COLO668 (cell line): Measurements from ENCODE around the gene CAVIN3.
A peak's percentile ranks its signal among the peaks of the same experiment; 100 is the strongest.
"Not testable (repeated sequence)": the region's sequence is repeated elsewhere in the genome, so short reads cannot be mapped to it uniquely, and the experiment has no call there.

Source experiments
- DNase-seq: peaks from one replicate; lab custom pipeline; 2025; ENCODE audit not compliant: unreplicated experiment; lab: John Stamatoyannopoulos, UW

The CAVIN3 gene

GRCh38 chr11:6326985-6327384 is 6.7 kb upstream of the CAVIN3 start:
- DNase-seq = no peak

DNA sequence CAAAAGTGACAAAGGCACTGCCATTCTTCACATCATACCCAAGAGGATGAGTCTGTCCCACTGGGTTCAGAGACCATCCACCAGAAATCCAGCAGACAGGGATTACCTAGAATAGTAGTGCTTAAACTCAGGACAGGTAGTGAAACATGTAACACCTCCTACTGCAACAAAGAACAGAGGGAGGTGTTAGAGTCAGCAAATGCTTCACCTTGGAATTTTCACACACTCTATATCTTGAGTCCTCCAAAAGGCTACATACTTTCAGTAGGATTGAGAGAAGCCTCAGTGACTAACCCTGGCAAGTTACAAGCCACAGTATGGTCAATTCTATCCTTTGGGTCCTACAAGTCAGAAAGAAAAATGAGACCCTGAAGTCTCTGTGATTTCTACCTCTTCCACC is 6.0 kb upstream of the CAVIN3 start:
- no peak for DNase-seq

- peak; percentile 38 for DNase-seq
Observed at GRCh38 chr11:6323291-6323905, 3.1 kb upstream of the CAVIN3 start.

- no peak for DNase-seq
Observed at GRCh38 chr11:6321961-6322362, 1.7 kb upstream of the CAVIN3 start.

GRCh38 chr11:6321356-6321755 is 1.1 kb upstream of the CAVIN3 start:
- no peak for DNase-seq

- peak; percentile 73 for DNase-seq
Observed at GRCh38 chr11:6319704-6320410, 444 bp downstream of the CAVIN3 start.

DNA sequence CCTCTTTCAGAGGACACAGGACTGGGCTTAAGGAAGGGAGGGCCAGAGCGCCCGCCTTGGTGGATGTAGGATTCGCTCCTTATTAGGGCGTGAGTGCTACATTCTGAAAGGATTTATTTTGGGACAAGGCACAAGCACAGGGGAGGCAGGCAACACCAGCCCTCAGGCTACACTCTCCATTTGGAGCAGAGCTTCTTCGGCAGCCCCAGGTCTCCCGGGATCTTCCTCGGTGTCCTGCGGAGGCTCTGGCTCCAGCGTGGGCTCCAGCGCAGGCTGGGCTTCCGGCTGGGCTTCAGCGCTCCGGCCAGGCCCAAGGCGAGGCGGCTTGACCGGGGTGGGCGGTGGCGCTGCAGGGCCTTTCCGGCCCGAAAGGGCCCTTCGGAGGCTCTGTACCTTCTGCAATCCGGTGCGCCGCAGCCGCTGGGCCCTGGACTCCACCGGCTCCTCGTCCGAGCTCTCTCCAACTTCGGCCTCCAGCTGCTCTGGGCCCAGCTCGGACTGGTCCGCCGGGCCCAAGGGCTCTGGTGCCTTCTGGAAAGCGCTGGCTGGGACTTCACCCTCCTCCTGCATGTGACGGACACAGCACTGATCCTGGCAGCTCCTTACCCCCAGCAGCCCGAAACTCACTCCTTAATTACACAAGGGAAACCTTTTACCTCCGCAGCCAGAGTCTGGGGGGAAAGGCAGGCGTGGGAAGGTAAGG is 1.1 kb downstream of the CAVIN3 start:
- no peak for DNase-seq

GRCh38 chr11:6318204-6318603 is 2.1 kb downstream of the CAVIN3 start:
- DNase-seq = no peak

GRCh38 chr11:6315811-6316425 is 4.4 kb downstream of the CAVIN3 start:
- DNase-seq = peak; percentile 51

DNA sequence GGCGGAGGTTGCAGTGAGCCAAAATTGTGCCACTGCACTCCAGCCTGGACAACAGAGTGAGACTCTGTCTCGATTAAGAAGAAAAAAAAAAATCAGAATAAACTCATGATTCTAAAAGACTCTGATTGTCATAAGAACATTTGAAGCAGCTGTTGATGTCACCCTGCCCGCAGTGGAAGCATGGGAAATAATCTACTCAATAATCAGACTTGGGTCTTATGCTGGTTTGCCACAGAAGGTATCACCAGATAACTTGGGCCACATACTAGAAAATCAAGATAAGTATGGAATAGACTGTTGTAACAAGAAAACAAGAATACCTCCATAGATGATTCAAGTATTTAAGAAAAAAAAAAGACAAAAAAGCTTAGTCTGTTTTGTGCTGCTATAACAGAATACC is 8.2 kb downstream of the CAVIN3 start:
- no peak for DNase-seq

DNA sequence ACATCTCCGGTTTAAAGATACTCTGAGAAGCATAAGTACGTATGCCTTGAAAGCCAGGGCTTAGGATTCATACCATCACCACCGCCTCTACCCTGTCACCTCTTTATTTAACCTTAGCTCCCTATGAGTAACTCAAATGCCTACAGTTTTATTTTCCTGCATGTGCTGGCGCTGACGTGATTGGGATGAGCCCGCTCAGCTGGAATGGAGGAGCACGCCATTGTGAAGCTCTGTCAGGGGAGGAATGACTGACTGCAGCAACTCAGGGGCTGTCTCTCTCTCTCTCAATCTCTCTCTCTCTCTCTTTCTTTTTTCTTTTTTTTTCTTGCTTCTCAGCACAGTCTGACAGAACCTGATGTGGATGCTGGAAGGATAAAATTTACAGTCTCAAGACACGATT is 12.4 kb downstream of the CAVIN3 start:
- DNase-seq = no peak

- no peak for DNase-seq
Observed at GRCh38 chr11:6305297-6305696, 15.0 kb downstream of the CAVIN3 start.

DNA sequence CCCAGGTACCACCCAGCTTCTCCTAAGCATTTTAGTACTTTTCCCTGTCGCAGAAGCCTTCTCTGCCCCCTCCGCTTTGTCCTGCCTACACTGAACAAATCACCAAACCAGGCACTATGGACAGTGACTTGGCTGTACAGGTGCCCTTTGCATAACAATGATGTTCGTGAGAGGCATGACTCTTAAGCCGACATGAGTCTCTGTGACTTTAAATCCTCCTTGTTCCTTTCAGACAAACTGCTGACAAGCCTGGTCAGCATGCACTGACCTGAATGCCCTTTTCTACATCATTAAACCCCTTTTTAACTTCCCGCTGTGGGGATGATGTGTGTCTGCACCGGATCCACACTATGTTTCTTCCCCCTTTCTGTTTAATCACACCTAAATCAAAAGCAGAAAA is 16.6 kb downstream of the CAVIN3 start:
- DNase-seq = no peak

GRCh38 chr11:6301096-6301495 is 19.2 kb downstream of the CAVIN3 start:
- no peak for DNase-seq

DNA sequence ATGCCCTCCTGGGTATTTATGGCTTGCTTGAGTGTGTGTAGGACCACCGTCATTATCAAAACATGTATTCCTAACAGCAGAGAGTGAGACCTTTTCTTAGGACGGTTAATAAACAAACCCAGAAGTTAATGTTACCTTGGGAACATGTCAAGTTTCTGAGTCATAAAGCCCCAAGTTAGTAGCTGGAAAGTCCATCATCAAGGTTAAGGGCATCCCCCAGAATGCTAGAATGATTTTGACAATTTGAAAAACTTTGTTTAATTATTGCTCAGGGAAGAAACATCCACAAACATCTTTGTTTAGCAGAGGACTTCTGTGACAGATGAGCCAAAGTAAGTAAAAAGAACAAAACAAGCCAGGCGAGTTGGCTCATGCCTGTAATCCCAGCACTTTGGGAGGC is 20.0 kb downstream of the CAVIN3 start:
- no peak for DNase-seq

GRCh38 chr11:6298605-6299004 is 21.7 kb downstream of the CAVIN3 start:
- DNase-seq = peak; percentile 43

- DNase-seq = no peak
Observed at GRCh38 chr11:6297831-6298230, 22.5 kb downstream of the CAVIN3 start.

- no peak for DNase-seq
Observed at GRCh38 chr11:6285019-6285418, 35.3 kb downstream of the CAVIN3 start.

GRCh38 chr11:6284250-6284649 is 36.1 kb downstream of the CAVIN3 start:
- no peak for DNase-seq

- no peak for DNase-seq
Observed at GRCh38 chr11:6283453-6284023, 36.8 kb downstream of the CAVIN3 start.

GRCh38 chr11:6280809-6281208 is 39.5 kb downstream of the CAVIN3 start:
- not testable (repeated sequence) for DNase-seq

- no peak for DNase-seq
Observed at GRCh38 chr11:6273188-6273587, 47.1 kb downstream of the CAVIN3 start.
